ENCODE results near the gene MEG3.

DNA sequence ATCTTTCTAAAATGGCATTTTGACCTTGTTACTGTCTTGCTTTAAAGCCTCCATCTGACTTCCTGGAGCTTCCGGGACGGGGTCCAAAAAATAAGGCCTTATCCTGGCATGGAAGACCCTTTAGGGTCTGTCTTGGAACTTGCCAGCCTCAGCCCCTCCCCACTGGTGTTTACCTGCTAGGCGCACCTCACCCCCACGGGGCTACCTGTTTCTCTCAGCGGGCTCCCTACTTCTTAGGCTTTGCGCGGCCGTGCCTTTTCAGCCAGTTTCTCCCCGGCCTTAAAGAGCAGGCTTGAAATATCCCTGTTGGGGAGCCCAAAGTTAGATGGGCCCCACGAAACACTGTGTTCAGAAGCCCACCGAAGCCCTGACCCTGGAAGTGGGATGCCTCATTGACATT, 72.5 kb downstream of the MEG3 start:
- TF ChIP-seq POLR2A (IDR thresholded peaks at IDR 0.05): no peak
- TF ChIP-seq EP300 (IDR thresholded peaks at IDR 0.05): no peak

All from suprapubic skin (tissue), 2 donors.